HS-5 (cell line): Measurements from ENCODE around the gene ARRDC1.

ENCODE experiments used
- DNase-seq: peaks from one replicate; pipeline ENCODE4 v3.0.0-alpha.2; 2012; ENCODE audit warnings: low read depth

The ARRDC1 gene

GRCh38 chr9:137640862-137641261 lies 35.4 kb downstream of the ARRDC1 start:
- DNase-seq: no peak

DNA sequence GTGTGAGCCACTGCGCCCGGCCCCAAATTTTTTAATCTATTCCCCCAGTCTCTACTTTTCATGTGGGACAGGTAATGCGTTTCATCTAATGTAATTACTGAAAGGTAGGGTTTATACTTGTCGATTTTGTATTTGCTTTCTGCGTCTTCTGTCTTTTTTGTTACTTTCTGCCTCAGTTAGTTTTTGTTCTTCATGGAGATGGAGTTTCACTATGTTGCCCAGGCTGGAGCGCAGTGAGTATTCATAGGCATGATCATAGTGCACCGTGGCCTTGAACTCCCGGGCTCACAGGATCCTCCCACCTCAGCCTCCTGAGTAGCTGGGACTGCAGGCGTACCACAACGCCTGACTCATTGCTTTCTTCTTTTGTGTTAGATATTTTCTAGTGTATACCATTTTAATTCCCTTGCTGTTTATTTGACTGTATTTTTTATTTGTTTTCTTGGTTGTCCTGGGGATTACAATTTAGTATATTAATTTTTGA lies 36.7 kb downstream of the ARRDC1 start:
- DNase-seq: no peak

DNA sequence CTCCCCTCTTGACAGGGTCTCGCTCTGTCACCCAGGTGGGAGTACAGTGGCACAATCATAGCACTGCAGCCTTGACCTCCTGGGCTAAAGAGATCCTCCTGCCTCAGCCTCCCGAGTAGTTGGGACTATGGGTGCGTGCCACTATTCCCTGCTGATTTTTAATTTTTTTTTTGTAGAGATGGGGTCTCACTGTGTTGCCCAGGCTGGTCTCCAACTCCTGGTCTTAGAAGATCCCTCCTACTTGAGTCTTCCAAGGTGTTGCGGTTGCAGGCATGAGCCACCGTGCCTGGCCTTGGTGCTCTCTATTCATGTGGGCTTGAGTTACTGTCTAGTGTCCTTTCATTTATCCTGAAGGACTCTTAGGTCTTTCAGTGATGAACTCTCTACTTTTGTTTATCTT lies 37.4 kb downstream of the ARRDC1 start:
- DNase-seq: no peak

DNA sequence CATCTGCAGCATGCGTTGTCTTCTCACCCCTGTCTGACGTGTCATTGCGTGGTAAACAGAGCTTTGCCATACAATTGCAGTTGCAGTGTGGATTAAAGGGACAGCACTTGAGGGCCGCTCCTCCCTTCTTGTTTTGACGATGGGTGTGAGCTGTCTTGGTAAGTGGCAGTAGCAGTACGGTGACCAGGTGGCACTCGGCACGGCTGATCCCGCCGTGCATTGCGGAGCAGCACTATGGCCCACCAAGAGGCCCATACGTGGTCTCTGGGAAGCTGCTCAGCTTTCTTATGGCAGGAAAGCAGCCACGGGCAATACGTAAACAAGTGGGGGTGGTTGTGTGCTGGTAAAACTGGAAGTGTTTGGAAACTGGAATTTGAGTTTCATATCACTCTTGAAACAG lies 38.4 kb downstream of the ARRDC1 start:
- DNase-seq: no peak

DNA sequence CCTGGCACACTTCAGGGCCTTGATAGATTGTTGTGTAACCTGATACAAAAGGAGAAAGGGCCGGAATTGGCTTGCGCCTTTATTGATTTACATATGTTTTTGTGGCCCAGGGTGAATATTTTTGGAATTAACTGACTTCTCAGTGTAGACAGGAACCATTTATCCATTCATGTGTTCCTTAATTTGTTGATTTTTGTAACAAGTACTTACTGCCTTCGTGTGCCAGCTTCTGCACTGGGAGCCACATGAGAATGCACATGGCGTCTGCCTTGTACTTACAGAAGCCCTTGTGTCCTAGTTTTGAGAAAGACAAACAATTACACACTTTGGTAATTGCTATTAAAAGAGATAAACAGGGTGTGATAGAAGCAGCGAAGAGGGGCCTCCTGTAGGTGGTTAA lies 39.7 kb downstream of the ARRDC1 start:
- DNase-seq: no peak

DNA sequence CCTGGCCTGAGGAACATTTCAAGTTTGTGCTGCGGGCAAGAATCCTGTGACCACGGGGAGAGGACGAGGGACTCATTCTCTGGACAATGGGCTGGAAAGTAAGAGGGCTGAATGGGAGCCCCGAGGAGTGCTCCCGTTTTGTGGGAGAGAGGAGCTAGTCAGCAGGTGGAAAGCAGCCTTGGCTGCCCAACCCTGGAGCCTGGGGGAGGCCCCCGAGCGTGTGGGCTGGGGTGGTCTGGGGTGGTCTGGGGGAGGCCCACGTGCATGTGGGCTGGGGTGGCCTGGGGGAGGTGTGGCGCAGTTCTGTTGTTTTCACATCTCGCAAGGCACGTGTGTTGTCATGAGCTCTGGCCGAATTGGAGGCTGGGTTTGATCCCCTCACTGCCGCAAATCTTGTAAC lies 40.9 kb downstream of the ARRDC1 start:
- no peak for DNase-seq

- DNase-seq: no peak
Observed at GRCh38 chr9:137647096-137647714, 41.7 kb downstream of the ARRDC1 start.

GRCh38 chr9:137648396-137648795 lies 42.9 kb downstream of the ARRDC1 start:
- DNase-seq: no peak

DNA sequence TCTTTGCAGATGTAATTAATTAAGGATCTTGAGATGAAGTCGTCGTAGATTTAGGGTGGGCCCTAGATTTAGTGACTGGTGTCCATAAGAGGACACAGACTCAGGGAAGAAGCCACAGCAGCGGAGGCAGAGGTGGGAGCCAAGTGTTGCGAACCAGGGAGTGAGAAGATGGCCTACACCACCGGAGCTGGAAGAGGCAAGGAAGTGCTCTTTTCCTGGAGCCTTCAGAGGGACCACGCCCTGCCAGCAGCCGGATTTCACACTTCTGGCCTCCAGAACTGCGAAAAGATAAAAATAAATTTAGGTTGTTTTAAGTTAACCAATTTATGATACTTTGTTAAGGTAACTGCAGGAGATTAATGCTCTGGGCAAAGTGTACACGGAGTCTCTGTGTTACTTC lies 44.1 kb downstream of the ARRDC1 start:
- no peak for DNase-seq

DNA sequence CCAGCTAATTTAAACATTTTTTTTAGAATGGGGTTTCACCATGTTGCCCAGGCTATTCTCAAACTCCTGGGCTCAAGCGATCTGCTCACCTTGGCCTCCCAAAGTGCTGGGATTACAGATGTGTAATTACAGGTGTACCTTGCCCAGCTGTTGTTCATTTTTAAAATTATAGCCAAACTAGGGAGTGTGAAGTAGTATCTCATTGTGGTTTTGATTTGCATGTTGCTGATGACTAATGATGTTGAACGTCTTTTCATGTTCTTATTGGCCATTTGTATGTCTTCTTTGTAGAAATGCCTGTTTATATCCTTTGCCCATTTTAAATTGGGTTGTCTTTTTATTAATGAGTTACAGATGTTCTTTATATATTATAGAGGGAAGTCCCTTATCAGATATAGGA lies 44.8 kb downstream of the ARRDC1 start:
- DNase-seq: no peak

DNA sequence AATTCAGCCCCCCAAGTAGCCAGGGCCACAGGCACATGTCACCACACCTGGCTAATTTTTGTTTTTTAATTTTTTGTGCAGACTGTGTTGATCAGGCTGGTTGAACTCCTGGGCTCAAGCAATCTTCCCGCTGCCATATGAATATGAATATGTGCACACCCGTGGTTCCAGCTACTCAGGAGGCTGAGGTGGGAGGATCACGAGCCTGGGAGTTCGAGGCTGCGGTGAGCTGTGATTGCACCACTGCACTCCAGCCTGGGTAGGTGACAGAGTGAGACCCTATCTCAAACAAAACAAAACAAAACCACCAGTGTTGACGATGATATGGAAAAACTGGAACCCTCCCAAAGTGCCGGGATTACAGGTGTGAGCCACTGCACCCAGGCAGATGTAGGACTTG lies 45.3 kb downstream of the ARRDC1 start:
- DNase-seq: no peak

DNA sequence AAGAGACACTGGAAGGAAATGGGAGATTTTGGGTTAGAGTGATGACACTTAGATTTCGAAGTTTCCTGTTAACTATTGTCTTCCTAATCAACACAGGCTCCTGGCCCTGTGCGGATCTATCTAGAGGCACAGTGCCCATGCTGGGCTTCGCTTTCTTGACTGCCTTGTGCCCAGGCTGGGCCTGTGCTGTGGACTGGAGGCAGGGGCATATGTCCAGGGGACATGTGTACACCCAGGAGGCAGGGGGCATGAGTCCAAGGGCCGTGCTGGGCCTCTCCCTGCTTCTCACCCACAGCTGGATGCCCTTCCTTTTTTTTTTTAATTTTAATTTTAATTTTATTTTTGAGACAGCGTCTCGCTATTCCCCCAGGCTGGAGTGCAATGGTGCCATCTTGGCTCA lies 50.9 kb downstream of the ARRDC1 start:
- DNase-seq: no peak

- no peak for DNase-seq
Observed at GRCh38 chr9:137657606-137658005, 52.1 kb downstream of the ARRDC1 start.

DNA sequence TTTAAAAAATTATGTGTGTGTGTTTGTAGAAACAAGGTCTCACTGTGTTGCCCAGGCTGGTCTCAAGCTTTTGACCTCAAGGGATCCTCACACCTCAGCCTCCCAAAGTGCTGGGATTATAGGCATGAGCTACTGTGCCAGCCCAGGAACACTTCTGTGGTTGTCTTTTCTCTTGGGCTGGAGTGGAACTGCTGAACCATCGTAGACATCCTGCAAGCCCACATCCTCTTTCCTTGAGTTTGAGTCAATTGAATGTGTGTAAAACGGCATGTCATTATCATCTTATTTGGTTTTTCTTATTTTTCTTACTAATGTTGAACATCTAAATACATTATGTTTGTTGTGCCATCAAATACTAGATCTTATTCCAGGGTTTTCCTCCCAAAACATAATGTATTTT lies 53.3 kb downstream of the ARRDC1 start:
- no peak for DNase-seq

- no peak for DNase-seq
Observed at GRCh38 chr9:137660144-137660543, 54.7 kb downstream of the ARRDC1 start.

GRCh38 chr9:137663584-137663983 lies 58.1 kb downstream of the ARRDC1 start:
- no peak for DNase-seq

DNA sequence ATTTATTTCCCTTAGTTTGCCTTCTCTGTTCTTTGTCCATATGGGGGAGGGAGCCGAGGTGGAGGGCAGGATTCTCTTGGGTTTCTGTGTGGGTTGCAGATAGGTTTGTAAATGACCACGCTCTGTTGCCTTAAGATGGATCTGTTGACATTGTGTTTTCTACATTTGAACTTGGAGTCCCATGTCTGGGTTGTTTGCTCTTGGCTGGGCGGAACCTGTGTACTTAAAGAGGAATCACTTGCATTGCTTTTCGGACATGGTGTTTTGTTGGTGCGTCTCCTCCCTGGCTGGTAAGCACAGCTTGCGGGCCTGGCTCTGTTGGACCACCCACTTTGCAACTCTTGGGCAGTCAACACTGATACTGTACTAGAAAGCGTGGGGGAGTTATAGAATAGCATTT lies 59.2 kb downstream of the ARRDC1 start:
- no peak for DNase-seq
